ENCODE results near the gene CMIP. TPM values are rescaled to one million over a fixed set of nuclear protein-coding genes. Genes with fewer than 3 reads are reported as not detected.
A peak's percentile ranks its signal among the peaks of the same experiment; 100 is the strongest.

Gene CMIP
- total and polyA plus RNA-seq, 10 of the 15 experiments (the other 5 are each of a cell fraction or from before 2014, with no cell fraction given): 1.2 to 43.2 (median 4.4) TPM

GRCh38 chr16:81582655-81583441 lies 138.2 kb downstream of the CMIP start:
- no peak overlapping the region for H3K4me2 ChIP-seq (ENCODE audit: control insufficient read depth, insufficient read depth)

More at GRCh38 chr16:81582655-81583441, 138.2 kb downstream of the CMIP start:
- no peak overlapping the region for H2AFZ ChIP-seq (ENCODE audit: control insufficient read depth, low read depth, low read length)
- intact Hi-C loops (cut with micrococcal nuclease; ENCODE audit: unreplicated experiment) (no loop called here), in situ Hi-C loops (cut with MboI) (no loop called here)
- TF ChIP-seq SREBF1 (IDR thresholded peaks at IDR 0.05; ENCODE audit: low read length) (no peak), ZZZ3 (IDR thresholded peaks at IDR 0.05; ENCODE audit: control insufficient read depth, insufficient read length, low read depth) (no peak), BCLAF1 (IDR thresholded peaks at IDR 0.05) (no peak), HDAC2 (IDR thresholded peaks at IDR 0.05) (no peak), RAD21 (IDR thresholded peaks at IDR 0.05; ENCODE audit: insufficient read depth, low read depth, low read length) (0 out of 2 replicates have a peak, but pooled peaks have one; percentile 5)
- TF ChIP-seq, protein P1, sequence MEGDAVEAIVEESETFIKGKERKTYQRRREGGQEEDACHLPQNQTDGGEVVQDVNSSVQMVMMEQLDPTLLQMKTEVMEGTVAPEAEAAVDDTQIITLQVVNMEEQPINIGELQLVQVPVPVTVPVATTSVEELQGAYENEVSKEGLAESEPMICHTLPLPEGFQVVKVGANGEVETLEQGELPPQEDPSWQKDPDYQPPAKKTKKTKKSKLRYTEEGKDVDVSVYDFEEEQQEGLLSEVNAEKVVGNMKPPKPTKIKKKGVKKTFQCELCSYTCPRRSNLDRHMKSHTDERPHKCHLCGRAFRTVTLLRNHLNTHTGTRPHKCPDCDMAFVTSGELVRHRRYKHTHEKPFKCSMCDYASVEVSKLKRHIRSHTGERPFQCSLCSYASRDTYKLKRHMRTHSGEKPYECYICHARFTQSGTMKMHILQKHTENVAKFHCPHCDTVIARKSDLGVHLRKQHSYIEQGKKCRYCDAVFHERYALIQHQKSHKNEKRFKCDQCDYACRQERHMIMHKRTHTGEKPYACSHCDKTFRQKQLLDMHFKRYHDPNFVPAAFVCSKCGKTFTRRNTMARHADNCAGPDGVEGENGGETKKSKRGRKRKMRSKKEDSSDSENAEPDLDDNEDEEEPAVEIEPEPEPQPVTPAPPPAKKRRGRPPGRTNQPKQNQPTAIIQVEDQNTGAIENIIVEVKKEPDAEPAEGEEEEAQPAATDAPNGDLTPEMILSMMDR (IDR thresholded peaks at IDR 0.05 in 2 of 3, conservative IDR thresholded peaks at IDR 0.05 in 1 of 3; ENCODE audit: control insufficient read depth in 2 of 3, extremely low read depth in 1 of 3, insufficient read depth in 1 of 3, low read depth in 3 of 3, low read length in 3 of 3): 0 out of 6 replicates have a peak, but pooled peaks of 1 of the 3 experiments have one; percentile 0
- no peaks in the 10 kb centered on the region for H3K4me1 ChIP-seq (ENCODE audit: control insufficient read depth, insufficient read depth, low read length)
- POLR2A ChIA-PET: no interaction called here
- no peak overlapping the region for H3K27ac ChIP-seq (ENCODE audit: control insufficient read depth, insufficient read depth)
- H3K27me3 ChIP-seq (replicated peaks in 1 of 2; ENCODE audit: control insufficient read depth in 2 of 2, insufficient read depth in 2 of 2, low read length in 1 of 2): no peaks in the 10 kb centered on the region
- no peak for ATAC-seq
- RAD21 ChIA-PET (ENCODE audit: unreplicated experiment): interaction anchor here (0.5 kb wide), 1 partner anchor 164 kb away, joined by 4 read pairs; no protein-coding TSS in a partner anchor
- BruUV-seq (replicated peaks): no TSS peak
- CTCF ChIA-PET: interaction anchor here (1.6 kb wide), 1 partner anchor 8 kb away, joined by 3 read pairs; no protein-coding TSS in a partner anchor
- no peak overlapping the region for H3K4me3 ChIP-seq
- 0 out of 2 replicates have a peak, but pooled peaks cover 3% of the 10 kb centered on the region for H4K20me1 ChIP-seq (ENCODE audit: control insufficient read depth, insufficient read depth)
- H3K9ac ChIP-seq (ENCODE audit: control insufficient read depth, insufficient read depth, low read length): no peak overlapping the region
- no peaks in the 10 kb centered on the region for H3K9me3 ChIP-seq (replicated peaks; ENCODE audit: control insufficient read depth, insufficient read depth, low read length)
- SMC1A ChIA-PET (ENCODE audit: uncharacterized antibody, unreplicated experiment): no interaction called here
- 93% methylated on average over 21 of the region's 21 CpGs for WGBS (ENCODE audit: insufficient coverage, insufficient replicate concordance, low lambda C conversion rate, missing lambda C conversion rate)
- DNase-seq (ENCODE audit: low read depth, low spot score): no peak
- H3K36me3 ChIP-seq (ENCODE audit: control insufficient read depth in 2 of 2, insufficient read depth in 2 of 2, low read length in 1 of 2): peaks cover 0 to 2% of the 10 kb centered on the region in 2 experiments; a peak in 2 of 4 replicates
- no peak for FAIRE-seq
- H3K79me2 ChIP-seq (ENCODE audit: control insufficient read depth, insufficient read depth, low read length): no peaks in the 10 kb centered on the region; the same call in 1 of the 2 replicates

Measured in GM12878 (cell line).